ENCODE results near the gene ENGASE. TPM values are rescaled to one million over a fixed set of nuclear protein-coding genes. Genes with fewer than 3 reads are reported as not detected.

ENGASE gene
- polyA plus RNA-seq, 1 of the 3 experiments (the other 2 are of a cell fraction): 30.1 TPM

GRCh38 chr17:79052131-79052530 is 22.5 kb upstream of the ENGASE start:
- no peaks in the 10 kb centered on the region for H3K36me3 ChIP-seq (replicated peaks in 1 of 2; ENCODE audit: control insufficient read depth in 1 of 2, insufficient read depth in 2 of 2, low read length in 1 of 2)
- no peak overlapping the region for H2AFZ ChIP-seq (ENCODE audit: low read depth)
- no peak overlapping the region for H3K27ac ChIP-seq (ENCODE audit: low read depth in 2 of 2, low read length in 1 of 2)
- no peak overlapping the region for H3K9ac ChIP-seq
- no peaks in the 10 kb centered on the region for H3K79me2 ChIP-seq (ENCODE audit: insufficient read depth)
- 63% methylated on average over 1 of the region's 1 CpG for WGBS (ENCODE audit: low lambda C conversion rate)
- H3F3A ChIP-seq (replicated peaks; ENCODE audit: insufficient read depth): no peaks in the 10 kb centered on the region
- no peak for DNase-seq
- TF ChIP-seq NRF1 (IDR thresholded peaks at IDR 0.05; ENCODE audit: low read depth, low read length) (no peak), RXRA (IDR thresholded peaks at IDR 0.05; ENCODE audit: borderline replicate concordance, low read depth) (no peak), RAD21 (IDR thresholded peaks at IDR 0.05; ENCODE audit: low read length) (no peak)
- no peaks in the 10 kb centered on the region for H3K9me3 ChIP-seq
- H3K4me2 ChIP-seq: no peak overlapping the region
- no peaks in the 10 kb centered on the region for H3K27me3 ChIP-seq (ENCODE audit: insufficient read depth)
- ChIA-PET CTCF (interaction anchor here (0.8 to 25.7 kb wide), 7 partner anchors 10 to 349 kb away, joined by 4 to 529 read pairs (median 13); partner anchors contain the start of gene C1QTNF1), POLR2A (no interaction called here)
- H3K4me3 ChIP-seq (ENCODE audit: low read depth in 2 of 2, low read length in 1 of 2): no peak overlapping the region
- no peaks in the 10 kb centered on the region for H3K9me2 ChIP-seq
- peaks cover 0 to 7% of the 10 kb centered on the region in 2 experiments; a peak in 1 of 4 replicates for H3K4me1 ChIP-seq (ENCODE audit: control insufficient read depth in 1 of 2, insufficient read depth in 2 of 2, low read depth in 1 of 2, low read length in 1 of 2)
- no peaks in the 10 kb centered on the region for H4K20me1 ChIP-seq (ENCODE audit: insufficient read depth)

- no peaks in the 10 kb centered on the region for H3K36me3 ChIP-seq (replicated peaks in 1 of 2; ENCODE audit: control insufficient read depth in 1 of 2, insufficient read depth in 2 of 2, low read length in 1 of 2)
- no peak for DNase-seq
- H2AFZ ChIP-seq (ENCODE audit: low read depth): no peak overlapping the region
- TF ChIP-seq EP300 (IDR thresholded peaks at IDR 0.05; ENCODE audit: borderline replicate concordance in 1 of 2, low read depth in 1 of 2, low read length in 1 of 2) (no peak), SMC3 (IDR thresholded peaks at IDR 0.05; ENCODE audit: low read depth, low read length) (no peak), FOXM1 (IDR thresholded peaks at IDR 0.05; ENCODE audit: low read depth) (no peak), TCF12 (IDR thresholded peaks at IDR 0.05) (no peak), EZH2phosphoT487 (IDR thresholded peaks at IDR 0.05; ENCODE audit: borderline replicate concordance, low read depth) (no peak), IRF3 (IDR thresholded peaks at IDR 0.05; ENCODE audit: low read depth, low read length) (no peak), JUND (IDR thresholded peaks at IDR 0.05) (no peak), PBX3 (IDR thresholded peaks at IDR 0.05) (no peak), MEF2A (IDR thresholded peaks at IDR 0.05; ENCODE audit: borderline replicate concordance, low read depth) (no peak), REST (IDR thresholded peaks at IDR 0.05; ENCODE audit: low read depth, low read length) (no peak), RFX5 (IDR thresholded peaks at IDR 0.05; ENCODE audit: low read length) (no peak), CHD2 (IDR thresholded peaks at IDR 0.05; ENCODE audit: low read length, partially characterized antibody) (no peak), POLR2AphosphoS5 (IDR thresholded peaks at IDR 0.05; ENCODE audit: low read depth, low read length) (no peak), TAF1 (IDR thresholded peaks at IDR 0.05; ENCODE audit: borderline replicate concordance, low read depth, low read length) (no peak)
- H3F3A ChIP-seq (replicated peaks; ENCODE audit: insufficient read depth): no peaks in the 10 kb centered on the region
- ChIA-PET CTCF (interaction anchor here (0.6 to 25.7 kb wide), 8 partner anchors 8 to 338 kb away, joined by 3 to 529 read pairs (median 6); partner anchors contain the start of gene C1QTNF1), POLR2A (no interaction called here)
- H4K20me1 ChIP-seq (ENCODE audit: insufficient read depth): no peaks in the 10 kb centered on the region
- H3K9me3 ChIP-seq: no peaks in the 10 kb centered on the region
- no peaks in the 10 kb centered on the region for H3K9me2 ChIP-seq
- no peaks in the 10 kb centered on the region for H3K79me2 ChIP-seq (ENCODE audit: insufficient read depth)
- H3K9ac ChIP-seq: no peak overlapping the region
- H3K4me3 ChIP-seq (ENCODE audit: low read depth in 2 of 2, low read length in 1 of 2): no peak overlapping the region
- 50% methylated on average over 2 of the region's 2 CpGs for WGBS (ENCODE audit: low lambda C conversion rate)
- H3K4me1 ChIP-seq (ENCODE audit: control insufficient read depth in 1 of 2, insufficient read depth in 2 of 2, low read depth in 1 of 2, low read length in 1 of 2): no peaks in the 10 kb centered on the region; a peak in 1 of 4 replicates
- H3K4me2 ChIP-seq: no peak overlapping the region
- no peaks in the 10 kb centered on the region for H3K27me3 ChIP-seq (ENCODE audit: insufficient read depth)
- no peak overlapping the region for H3K27ac ChIP-seq (ENCODE audit: low read depth in 2 of 2, low read length in 1 of 2)
Measured at GRCh38 chr17:79053251-79053925, 21.2 kb upstream of the ENGASE start.
